HG03378 (cell line): ENCODE results near the gene STS.

Experiments used
- ATAC-seq: cut with Tn5 transposase; IDR thresholded peaks from one replicate; pipeline ENCODE4 v1.9.1; 2021; ENCODE audit warnings: mild to moderate bottlenecking, moderate library complexity; ENCODE audit not compliant: unreplicated experiment

STS gene

GRCh38 chrX:7134981-7135380 lies 12.5 kb upstream of the STS start:
- no peak for ATAC-seq

GRCh38 chrX:7139202-7140081 lies 8.1 kb upstream of the STS start:
- no peak for ATAC-seq

GRCh38 chrX:7143076-7143475 lies 4.4 kb upstream of the STS start:
- no peak for ATAC-seq

- ATAC-seq: no peak
Measured at GRCh38 chrX:7143941-7144525, 3.5 kb upstream of the STS start.

- no peak for ATAC-seq
Measured at GRCh38 chrX:7145454-7145853, 2.1 kb upstream of the STS start.

GRCh38 chrX:7146020-7146702 lies 1.4 kb upstream of the STS start:
- ATAC-seq: no peak

- peak; percentile 24 for ATAC-seq
Measured at GRCh38 chrX:7146703-7147412, 654 bp upstream of the STS start.

- peak; percentile 66 for ATAC-seq
Measured at GRCh38 chrX:7147978-7148854, 704 bp downstream of the STS start, which contains the start of gene PUDP. PUDP (minus strand) TSS chrX:7148153; CDS start chrX:7148113, 40 bp downstream.

GRCh38 chrX:7149411-7149810 lies 1.9 kb downstream of the STS start:
- peak; percentile 23 for ATAC-seq

GRCh38 chrX:7153231-7153630 lies 5.7 kb downstream of the STS start:
- no peak for ATAC-seq

- no peak for ATAC-seq
Measured at GRCh38 chrX:7154041-7154597, 6.6 kb downstream of the STS start.

- no peak for ATAC-seq
Measured at GRCh38 chrX:7155163-7155562, 7.7 kb downstream of the STS start.

- no peak for ATAC-seq
Measured at GRCh38 chrX:7156879-7157278, 9.4 kb downstream of the STS start.

- ATAC-seq: no peak
Measured at GRCh38 chrX:7158468-7158990, 11.0 kb downstream of the STS start.

GRCh38 chrX:7159149-7159861 lies 11.8 kb downstream of the STS start:
- no peak for ATAC-seq

- ATAC-seq: no peak
Measured at GRCh38 chrX:7163146-7163677, 15.7 kb downstream of the STS start.

- ATAC-seq: no peak
Measured at GRCh38 chrX:7164174-7164573, 16.7 kb downstream of the STS start.

GRCh38 chrX:7168371-7168770 lies 20.9 kb downstream of the STS start:
- no peak for ATAC-seq

- no peak for ATAC-seq
Measured at GRCh38 chrX:7169627-7170026, 22.1 kb downstream of the STS start.
